Uterus (tissue), 4 donors: ENCODE results near the gene PAH. TPM values are rescaled to one million over a fixed set of nuclear protein-coding genes. Genes with fewer than 3 reads are reported as not detected.

Experiments used
- DNase-seq, 2 donors: peaks; one replicate each; pipeline ENCODE4 v3.0.0-alpha.2; 2019 to 2020
- H3K27ac ChIP-seq, 2 donors: fragments of 200-600 bp; sonication (generic); 1 replicate in 1 of 2; 2 replicates in 1 of 2; pipeline ENCODE4 v1.5.1; 2016 to 2018
- H3K27me3 ChIP-seq, 2 donors: fragments of 200-600 bp; sonication (generic); one replicate each; pipeline ENCODE4 v1.5.1; 2018 to 2019; ENCODE audit warnings: control low read depth in 1 of 2
- H3K36me3 ChIP-seq, 2 donors: fragments of 200-600 bp; sonication (generic); one replicate each; pipeline ENCODE4 v1.5.1; 2019; ENCODE audit warnings: control low read depth in 1 of 2
- H3K4me1 ChIP-seq, 2 donors: fragments of 200-600 bp; sonication (generic); one replicate each; pipeline ENCODE4 v1.5.1; 2018 to 2019; ENCODE audit warnings: control low read depth in 1 of 2
- H3K4me3 ChIP-seq, 2 donors: fragments of 200-600 bp; sonication (generic); 1 replicate in 1 of 2; 2 replicates in 1 of 2; pipeline ENCODE4 v1.5.1; 2018 to 2019; ENCODE audit warnings: mild to moderate bottlenecking in 1 of 2
- H3K9me3 ChIP-seq, 2 donors: fragments of 200-600 bp; sonication (generic); one replicate each; pipeline ENCODE4 v1.5.1; 2019; ENCODE audit warnings: control low read depth in 1 of 2
- POLR2A ChIP-seq, 2 donors: fragments of 450-650 bp; IDR thresholded peaks; one replicate each; pipeline ENCODE4 v1.6.1; 2016; ENCODE audit warnings: antibody characterized with exemption in 2 of 2, mild to moderate bottlenecking in 1 of 2, moderate library complexity in 1 of 2
- intact Hi-C: fragments of 100-400 bp; cut with DNase I; formaldehyde crosslinking; loops from one replicate; pipeline ENCODE4 v1.15.1; 2023; ENCODE audit warnings: low total_unique reads
- total RNA-seq, 4 donors: library from RNA; depleted of rRNA in 3 of 4; stranded (reverse); fragments of >200 nt in 3 of 4; gene quantifications; one replicate each; pipeline versions ENCODE4 v1.1.0 to v1.2.4, GENCODE V29; 2014 to 2023
- TF ChIP-seq, protein P1 (sequence below), 4 experiments: fragments of 200-600 bp in 2 of 4; fragments of 450-650 bp in 2 of 4; sonication (generic) in 2 of 4; IDR thresholded peaks; one replicate each; pipeline ENCODE4 v1.5.1; 2016 to 2019; ENCODE audit warnings: antibody characterized with exemption in 4 of 4, mild to moderate bottlenecking in 2 of 4, moderate library complexity in 1 of 4
- donor health status: DM: yes; HTN: yes; CAD: no.

Gene PAH
- total RNA-seq, 4 donors from 2014 or later, result 0.18 TPM; not detected in 3

GRCh38 chr12:102910137-102910536 lies 6.9 kb downstream of the PAH start:
- DNase-seq, result no peak
- H3K4me3 ChIP-seq, result no peak overlapping the region
- TF ChIP-seq, protein P1, sequence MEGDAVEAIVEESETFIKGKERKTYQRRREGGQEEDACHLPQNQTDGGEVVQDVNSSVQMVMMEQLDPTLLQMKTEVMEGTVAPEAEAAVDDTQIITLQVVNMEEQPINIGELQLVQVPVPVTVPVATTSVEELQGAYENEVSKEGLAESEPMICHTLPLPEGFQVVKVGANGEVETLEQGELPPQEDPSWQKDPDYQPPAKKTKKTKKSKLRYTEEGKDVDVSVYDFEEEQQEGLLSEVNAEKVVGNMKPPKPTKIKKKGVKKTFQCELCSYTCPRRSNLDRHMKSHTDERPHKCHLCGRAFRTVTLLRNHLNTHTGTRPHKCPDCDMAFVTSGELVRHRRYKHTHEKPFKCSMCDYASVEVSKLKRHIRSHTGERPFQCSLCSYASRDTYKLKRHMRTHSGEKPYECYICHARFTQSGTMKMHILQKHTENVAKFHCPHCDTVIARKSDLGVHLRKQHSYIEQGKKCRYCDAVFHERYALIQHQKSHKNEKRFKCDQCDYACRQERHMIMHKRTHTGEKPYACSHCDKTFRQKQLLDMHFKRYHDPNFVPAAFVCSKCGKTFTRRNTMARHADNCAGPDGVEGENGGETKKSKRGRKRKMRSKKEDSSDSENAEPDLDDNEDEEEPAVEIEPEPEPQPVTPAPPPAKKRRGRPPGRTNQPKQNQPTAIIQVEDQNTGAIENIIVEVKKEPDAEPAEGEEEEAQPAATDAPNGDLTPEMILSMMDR (IDR thresholded peaks at IDR 0.05), result no peak
- TF ChIP-seq POLR2A (IDR thresholded peaks at IDR 0.05), result no peak

GRCh38 chr12:102907918-102908317 lies 9.1 kb downstream of the PAH start:
- H3K27me3 ChIP-seq, result no peaks in the 10 kb centered on the region
- H3K4me1 ChIP-seq, result no peaks in the 10 kb centered on the region
- no peak for TF ChIP-seq POLR2A (IDR thresholded peaks at IDR 0.05)
- H3K36me3 ChIP-seq, result no peaks in the 10 kb centered on the region
- H3K9me3 ChIP-seq, result no peaks in the 10 kb centered on the region
- no peak overlapping the region for H3K27ac ChIP-seq
- DNase-seq, result no peak
- intact Hi-C loops, result no loop called here
- no peak overlapping the region for H3K4me3 ChIP-seq

More at GRCh38 chr12:102910137-102910536, 6.9 kb downstream of the PAH start:
- Histone ChIP-seq H3K27ac (no peak overlapping the region), H3K27me3 (no peaks in the 10 kb centered on the region), H3K36me3 (no peaks in the 10 kb centered on the region), H3K9me3 (no peaks in the 10 kb centered on the region), H3K4me1 (no peaks in the 10 kb centered on the region)
- intact Hi-C loops, result no loop called here

GRCh38 chr12:102905229-102905628 lies 11.8 kb downstream of the PAH start:
- Histone ChIP-seq H3K27me3 (no peaks in the 10 kb centered on the region), H3K36me3 (no peaks in the 10 kb centered on the region), H3K9me3 (no peaks in the 10 kb centered on the region), H3K4me3 (no peak overlapping the region), H3K4me1 (no peaks in the 10 kb centered on the region), H3K27ac (no peak overlapping the region)
- intact Hi-C loops, result no loop called here
- TF ChIP-seq, protein P1 (IDR thresholded peaks at IDR 0.05), result no peak
- no peak for TF ChIP-seq POLR2A (IDR thresholded peaks at IDR 0.05)
- no peak for DNase-seq

GRCh38 chr12:102903337-102904007 lies 13.6 kb downstream of the PAH start:
- TF ChIP-seq POLR2A (IDR thresholded peaks at IDR 0.05), result no peak
- TF ChIP-seq, protein P1 (IDR thresholded peaks at IDR 0.05), result no peak
- no peak overlapping the region for H3K27ac ChIP-seq

GRCh38 chr12:102902093-102902492 lies 15.0 kb downstream of the PAH start:
- TF ChIP-seq, protein P1 (IDR thresholded peaks at IDR 0.05), result no peak
- no peak for TF ChIP-seq POLR2A (IDR thresholded peaks at IDR 0.05)
- no peak for DNase-seq
- intact Hi-C loops, result no loop called here
- Histone ChIP-seq H3K4me1 (no peaks in the 10 kb centered on the region), H3K27me3 (no peaks in the 10 kb centered on the region), H3K27ac (no peak overlapping the region), H3K36me3 (no peaks in the 10 kb centered on the region), H3K4me3 (no peak overlapping the region), H3K9me3 (no peaks in the 10 kb centered on the region)

More at GRCh38 chr12:102903337-102904007, 13.6 kb downstream of the PAH start:
- no peak for DNase-seq
- no peaks in the 10 kb centered on the region for H3K36me3 ChIP-seq
- no peaks in the 10 kb centered on the region for H3K9me3 ChIP-seq
- intact Hi-C loops, result no loop called here
- H3K4me3 ChIP-seq, result no peak overlapping the region
- H3K27me3 ChIP-seq, result no peaks in the 10 kb centered on the region
- H3K4me1 ChIP-seq, result no peaks in the 10 kb centered on the region
